A204.1 (cell line): ENCODE results near the gene PAWR.
"Not testable (repeated sequence)": the region's sequence is repeated elsewhere in the genome, so short reads cannot be mapped to it uniquely, and the experiment has no call there.

Experiments used
- FAIRE-seq: peaks from 2 replicates; lab custom pipeline; 2012; peaks lifted over from hg19 to GRCh38; lab: Jason Lieb, UNC

Gene PAWR

DNA sequence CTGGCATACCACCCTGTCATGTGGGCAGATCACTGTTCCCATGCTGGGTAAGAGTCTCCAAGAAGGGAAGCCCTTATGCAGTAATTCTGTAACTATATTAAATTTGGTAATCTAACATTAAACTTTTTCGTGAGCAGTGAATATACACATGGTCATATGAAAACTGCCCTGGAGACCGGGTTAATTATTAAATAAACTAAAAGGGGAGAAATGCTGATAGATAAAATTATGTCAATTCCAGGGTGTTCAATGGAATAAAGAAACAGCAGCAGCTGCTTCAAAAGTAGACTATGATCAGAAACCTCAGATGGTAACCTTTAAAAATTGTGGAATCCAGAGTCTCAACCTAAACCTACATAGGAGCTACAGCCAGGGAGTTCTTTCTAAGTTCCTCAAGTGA, 100.0 kb downstream of the PAWR start:
- FAIRE-seq, result no peak

DNA sequence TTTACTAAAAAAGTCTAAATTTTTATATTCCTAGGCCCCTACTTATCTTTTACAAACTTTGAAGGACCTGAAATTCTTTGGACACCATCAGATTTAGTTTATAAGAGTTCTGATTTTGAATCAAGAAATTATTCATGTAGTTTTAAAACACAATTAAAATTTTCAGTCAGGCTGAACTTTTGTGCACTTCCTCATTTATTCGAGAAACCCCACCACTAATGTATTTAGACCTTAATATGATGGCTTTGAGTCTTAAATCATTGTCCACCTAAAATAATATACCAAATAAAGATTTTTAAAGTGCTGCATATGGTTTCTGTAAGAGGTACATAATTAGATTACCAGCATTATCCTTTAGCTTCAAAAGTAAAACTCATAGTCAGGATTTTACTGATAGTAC, 103.4 kb downstream of the PAWR start:
- no peak for FAIRE-seq

DNA sequence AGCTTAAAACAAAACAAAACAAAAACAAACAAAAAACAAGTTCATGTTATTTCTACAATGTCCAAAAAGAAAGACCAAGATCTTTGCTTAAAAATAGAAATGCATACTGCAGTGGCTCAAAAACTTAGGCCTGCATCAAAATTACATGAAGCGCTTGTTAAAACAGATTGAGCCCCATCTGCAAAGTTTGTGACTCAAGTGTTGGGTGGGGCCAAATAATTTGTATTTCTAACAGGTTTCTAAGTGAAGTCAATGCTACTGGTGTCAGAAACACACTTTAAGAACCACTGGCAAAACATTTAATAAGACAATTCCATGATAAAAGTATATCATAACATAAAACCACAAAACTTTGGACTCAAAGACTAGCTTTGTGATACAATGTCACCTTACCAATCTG, 105.6 kb downstream of the PAWR start:
- FAIRE-seq, result no peak

GRCh38 chr12:79573820-79574219, 116.9 kb downstream of the PAWR start:
- no peak for FAIRE-seq

GRCh38 chr12:79569679-79570078, 121.1 kb downstream of the PAWR start:
- FAIRE-seq, result no peak

DNA sequence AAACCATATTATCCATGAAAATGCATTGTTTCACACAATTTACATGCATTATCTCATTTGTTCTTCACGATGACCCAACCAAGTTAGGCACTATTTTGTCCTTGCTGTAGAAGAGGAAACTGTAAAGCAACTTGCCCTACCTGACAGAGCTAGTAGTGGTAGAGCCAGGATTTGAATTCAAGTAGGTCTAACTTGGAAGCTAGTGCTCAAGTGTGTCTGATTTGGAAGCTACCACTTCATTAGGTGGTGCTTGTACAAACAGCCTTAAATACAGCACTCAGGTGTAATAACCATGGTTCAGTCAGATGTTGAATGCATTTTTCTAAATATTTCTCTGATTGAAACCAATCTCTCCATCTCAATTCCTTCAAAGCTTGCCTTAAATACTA, 123.6 kb downstream of the PAWR start:
- FAIRE-seq, result no peak

- FAIRE-seq, result no peak
These were observed 124.2 kb downstream of the PAWR start for GRCh38 chr12:79566452-79567174.

GRCh38 chr12:79564727-79565350, 125.9 kb downstream of the PAWR start:
- FAIRE-seq, result not testable (repeated sequence)

- no peak for FAIRE-seq
These were observed 127.6 kb downstream of the PAWR start for GRCh38 chr12:79563021-79563740.

- FAIRE-seq, result no peak
These were observed 129.2 kb downstream of the PAWR start for GRCh38 chr12:79561401-79562132.

GRCh38 chr12:79560225-79560889, 130.4 kb downstream of the PAWR start:
- no peak for FAIRE-seq

GRCh38 chr12:79559591-79559990, 131.2 kb downstream of the PAWR start:
- FAIRE-seq, result no peak

GRCh38 chr12:79558924-79559469, 131.8 kb downstream of the PAWR start:
- no peak for FAIRE-seq

- no peak for FAIRE-seq
These were observed 133.0 kb downstream of the PAWR start for GRCh38 chr12:79557690-79558315.

DNA sequence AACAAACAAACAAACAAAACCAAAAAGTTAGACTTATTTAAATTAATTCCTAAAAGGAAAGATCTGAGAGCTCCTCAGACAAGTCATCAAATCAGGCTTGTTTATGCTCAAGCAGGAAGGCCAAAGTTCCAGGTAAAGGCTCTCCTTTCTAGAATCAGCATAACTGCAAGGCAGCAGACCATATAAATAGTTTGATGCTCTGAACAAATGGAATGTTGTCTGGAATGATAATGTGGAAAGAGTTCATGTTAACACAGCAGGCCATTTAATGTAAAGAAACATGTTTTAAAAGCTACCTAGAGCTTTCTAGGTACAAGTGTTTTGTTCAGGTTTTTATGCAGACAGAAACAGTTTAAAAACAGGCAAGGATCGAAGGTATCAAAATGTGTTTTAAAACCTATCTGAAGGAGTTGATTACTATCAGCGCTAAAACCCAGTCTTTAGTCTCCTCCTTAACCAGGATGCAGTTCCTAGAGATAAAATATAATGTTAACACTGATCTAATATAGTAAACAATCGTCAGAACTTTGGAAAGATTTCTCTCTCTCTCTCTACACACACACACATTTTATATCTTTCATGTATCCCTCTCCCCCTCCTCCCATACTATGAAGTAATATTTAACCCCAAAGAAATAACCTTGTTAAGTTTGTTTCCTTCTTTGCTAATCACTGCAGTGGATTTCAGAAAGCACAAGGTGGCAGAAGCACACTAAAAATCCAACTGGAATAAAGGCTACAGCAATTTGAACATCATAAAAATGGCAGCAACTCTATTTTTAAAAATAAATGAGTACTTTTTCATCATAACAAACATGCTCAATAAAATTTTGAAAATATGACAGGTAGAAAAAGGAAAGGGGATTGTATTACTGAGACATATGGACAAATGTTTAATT, 135.5 kb downstream of the PAWR start:
- peak; percentile 94 for FAIRE-seq

DNA sequence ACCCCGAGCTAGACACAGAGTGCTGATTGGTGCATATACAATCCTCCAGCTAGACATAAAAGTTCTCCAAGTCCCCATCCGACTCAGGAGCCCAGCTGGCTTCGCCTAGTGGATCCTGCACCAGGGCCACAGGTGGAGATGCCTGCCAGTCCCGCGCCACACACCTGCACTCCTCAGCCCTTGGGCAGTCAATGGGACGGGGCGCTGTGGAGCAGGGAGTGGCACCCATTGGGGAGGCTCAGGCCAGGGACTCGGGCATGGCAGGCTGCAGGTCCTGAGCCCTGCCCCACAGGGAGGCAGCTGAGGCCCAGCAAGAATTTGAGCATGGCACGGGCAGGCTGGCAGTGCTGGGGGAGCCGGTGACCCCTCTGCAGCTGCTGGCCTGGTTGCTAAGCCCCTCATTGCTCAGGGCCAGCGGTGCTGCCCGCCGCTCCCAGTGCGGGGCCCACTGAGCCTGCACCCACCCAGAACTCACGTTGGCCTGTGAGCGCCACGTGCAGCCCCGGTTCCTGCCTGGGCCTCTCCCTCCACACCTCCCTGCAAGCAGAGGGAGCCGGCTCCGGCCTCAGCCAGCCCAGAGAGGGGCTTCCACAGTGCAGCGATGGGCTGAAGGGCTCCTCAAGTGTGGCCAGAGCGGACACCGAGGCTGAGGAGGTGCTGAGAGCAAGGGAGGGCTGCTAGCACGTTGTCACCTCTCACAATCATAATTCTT, 136.7 kb downstream of the PAWR start:
- no peak for FAIRE-seq

DNA sequence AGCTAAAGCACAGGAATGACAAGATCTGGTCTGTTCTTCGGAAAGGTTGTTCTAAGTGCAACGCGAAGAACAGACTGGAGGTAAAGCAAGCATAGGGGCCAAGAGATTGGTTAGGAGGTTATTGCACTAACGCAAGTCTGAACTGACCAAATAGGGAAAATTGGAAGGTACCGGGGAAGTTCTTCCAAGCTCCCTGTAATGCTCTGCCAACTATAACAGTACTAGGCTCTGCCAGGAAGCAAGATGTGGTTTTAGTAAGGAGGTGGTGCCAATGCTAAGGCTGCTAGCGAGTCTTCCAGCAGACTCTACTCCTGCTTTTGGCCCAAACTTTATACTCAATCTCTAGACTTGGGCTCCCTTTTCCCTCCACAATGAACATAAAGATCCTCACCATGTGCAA, 138.6 kb downstream of the PAWR start:
- no peak for FAIRE-seq

DNA sequence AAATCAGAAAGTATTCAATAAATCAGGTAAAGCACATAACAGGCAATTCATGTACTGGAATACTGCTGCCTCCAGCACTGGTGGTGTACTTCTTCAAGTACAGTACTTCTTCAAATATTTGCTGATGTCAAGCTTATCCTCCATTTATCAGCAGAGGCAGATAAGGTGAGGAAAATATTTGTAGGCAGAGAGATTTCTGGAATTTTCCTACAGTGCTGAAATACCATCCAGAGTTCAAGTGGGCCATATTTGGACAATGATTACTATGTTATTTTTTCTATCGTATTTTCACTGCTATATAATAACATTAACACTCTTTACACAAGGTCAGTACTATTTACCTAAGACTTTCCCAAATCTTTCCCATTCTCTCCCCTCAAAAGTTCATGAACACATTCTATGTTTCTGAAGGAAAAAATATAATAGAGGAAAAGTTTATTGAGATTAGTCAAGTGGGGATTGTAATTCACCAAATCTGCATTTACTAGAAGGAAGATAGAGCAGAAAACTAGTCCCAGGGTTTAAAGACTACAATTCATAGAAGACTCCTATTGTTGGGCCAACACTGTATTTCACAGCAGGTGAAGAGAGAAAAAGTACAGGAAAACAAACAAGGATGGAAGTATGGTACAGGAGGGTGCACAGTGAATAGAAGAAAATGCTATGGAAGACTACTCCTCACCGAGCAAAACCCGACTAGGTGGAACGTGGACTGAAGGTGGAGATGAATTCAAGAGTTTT, 141.1 kb downstream of the PAWR start:
- no peak for FAIRE-seq

DNA sequence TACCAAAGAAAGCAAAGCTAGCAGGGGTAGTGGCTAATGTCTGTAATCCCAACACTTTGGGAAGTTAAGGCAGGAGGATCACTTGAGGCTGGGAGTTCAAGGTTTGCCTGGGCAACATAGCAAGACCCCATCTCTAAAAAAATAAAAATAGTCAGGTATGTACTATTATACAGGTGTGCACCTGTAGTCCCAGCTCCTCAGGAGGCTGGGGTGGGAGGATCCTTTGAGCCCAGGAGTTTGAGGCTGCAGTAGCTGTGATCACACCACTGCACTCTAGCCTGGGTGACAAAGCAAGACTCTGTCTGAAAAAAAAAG, 142.2 kb downstream of the PAWR start:
- no peak for FAIRE-seq
